Psoas muscle (tissue), 8 donors: ENCODE measurements around the gene ADCY7. TPM values are rescaled to one million over a fixed set of nuclear protein-coding genes. Genes with fewer than 3 reads are reported as not detected.

Experiments
- ATAC-seq, 4 donors: fragments of 200-7000 bp; cut with Tn5 transposase; one replicate each; pipeline ENCODE4 v1.9.1; 2020; ENCODE audit warnings: moderate library complexity in 3 of 4, mild to moderate bottlenecking in 2 of 4
- DNase-seq, 2 donors: peaks; one replicate each; pipeline ENCODE4 v3.0.0-alpha.2; 2020
- H3K27ac ChIP-seq: fragments of 200-600 bp; one replicate; pipeline ENCODE4 v1.8.0; 2022
- H3K27me3 ChIP-seq, 3 donors: fragments of 200-600 bp in 1 of 3; one replicate each; pipeline versions ENCODE4 v1.6.1 to v1.8.0; 2013 to 2022; ENCODE audit warnings: low read length in 2 of 3, mild to moderate bottlenecking in 2 of 3, moderate library complexity in 1 of 3; ENCODE audit not compliant: insufficient read depth in 3 of 3
- H3K36me3 ChIP-seq, 2 donors: fragments of 200-600 bp in 1 of 2; one replicate each; pipeline versions ENCODE4 v1.6.1 to v1.8.0; 2013 to 2022; ENCODE audit warnings: low read depth in 1 of 2, mild to moderate bottlenecking in 1 of 2, moderate library complexity in 1 of 2; ENCODE audit not compliant: insufficient read depth in 1 of 2
- H3K4me1 ChIP-seq: fragments of 200-600 bp; one replicate; pipeline ENCODE4 v1.8.0; 2022
- H3K4me3 ChIP-seq: fragments of 200-600 bp; one replicate; pipeline ENCODE4 v1.8.0; 2022; ENCODE audit warnings: mild to moderate bottlenecking
- H3K9me3 ChIP-seq: fragments of 200-600 bp; one replicate; pipeline ENCODE4 v1.8.0; 2022
- CTCF ChIP-seq: fragments of 200-600 bp; IDR thresholded peaks from one replicate; pipeline ENCODE4 v1.8.0; 2022; ENCODE audit warnings: antibody characterized with exemption
- WGBS, 3 donors: extraction: QIAGEN DNeasy Blood & Tissue Kit; methylation state at CpG; one replicate each; pipeline versions ENCODE4 v1.1.6 to v1.1.7; 2013; 5-methylcytosine and 5-hydroxymethylcytosine counted together
- intact Hi-C, 2 donors: fragments of 100-400 bp; cut with DNase I; formaldehyde crosslinking; loops; one replicate each; pipeline versions ENCODE4 v1.11.0 to v1.14.2; 2022
- polyA plus RNA-seq, 3 donors: library from polyadenylated mRNA; stranded (reverse); fragments of 200-250 nt; gene quantifications; one replicate each; pipeline ENCODE4 v1.2.3, GENCODE V29; 2013
- total RNA-seq, 4 donors: library from RNA; stranded (reverse); fragmentation: NEBNext Ultra II Directional in 2 of 4; extraction: Animal tissue kit (Norgen Biotek cat#: 25700) in 2 of 4; gene quantifications; one replicate each; pipeline versions ENCODE4 v1.2.1 to v1.2.4, GENCODE V29; 2021 to 2023
- donor health status: healthy with polysubstance abuse.
- donor health status: DM: no; HTN: no; CAD: no; lungs with moderate emphysema.
- donor health status: Bipolar disorder and iron deficiency.
- donor health status: healthy.
- donor health status: DM: yes; HTN: yes; CAD: no.
- donor health status: DM: no; HTN: no; CAD: no.
- donor health status: DM: no; HTN: no; CAD: no.
- donor health status: DM: yes; HTN: yes; CAD: no.

ADCY7 gene
- total and polyA plus RNA-seq, 7 donors: 0.34 to 5.5 (median 3.1) TPM

- WGBS, 3 donors: 86 to 96% (median 87%) methylated on average over 2 of the region's 2 CpGs
- ATAC-seq (no peak), DNase-seq (no peak)
- no peaks in the 10 kb centered on the region for H3K36me3 ChIP-seq
- peaks cover 5% of the 10 kb centered on the region for H3K4me1 ChIP-seq
- H3K9me3 ChIP-seq: no peaks in the 10 kb centered on the region
- H3K27ac ChIP-seq: no peak overlapping the region
- no peaks in the 10 kb centered on the region for H3K27me3 ChIP-seq
- H3K4me3 ChIP-seq: no peak overlapping the region
- intact Hi-C loops: loop anchor here in 1 of 2 donors (10.0 kb wide), 1 partner anchor 549 kb away; no protein-coding TSS in a partner anchor
- no peak for TF ChIP-seq CTCF
Measured at GRCh38 chr16:50255538-50255937, 10.8 kb upstream of the ADCY7 start.

DNA sequence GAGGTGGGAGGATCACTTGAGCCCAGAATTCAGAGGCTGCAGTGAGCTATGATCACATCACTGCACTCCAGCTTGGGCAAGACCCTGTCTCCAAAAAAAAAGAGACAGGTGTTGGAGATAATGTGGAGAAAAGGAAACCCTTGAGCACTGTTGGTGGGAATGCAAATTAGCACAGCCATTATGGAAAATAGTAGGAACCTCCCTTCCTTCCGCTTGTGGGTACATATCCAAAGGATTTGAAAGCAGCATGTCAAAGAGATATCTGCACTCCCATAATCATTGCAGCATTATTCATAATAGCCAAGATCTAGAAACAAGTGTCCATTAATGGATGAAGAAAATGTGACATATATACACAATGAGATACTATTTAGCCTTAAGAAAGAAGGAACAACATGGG is 9.7 kb upstream of the ADCY7 start:
- ATAC-seq: no peak
- intact Hi-C loops: loop anchor here in 1 of 2 donors (10.0 kb wide), 1 partner anchor 548 kb away; no protein-coding TSS in a partner anchor
- Histone ChIP-seq H3K4me1 (peaks cover 5% of the 10 kb centered on the region), H3K27me3 (no peaks in the 10 kb centered on the region), H3K27ac (no peak overlapping the region), H3K9me3 (no peaks in the 10 kb centered on the region), H3K4me3 (no peak overlapping the region), H3K36me3 (no peaks in the 10 kb centered on the region)
- no peak for TF ChIP-seq CTCF
- WGBS, 3 donors: 39 to 91% (median 43%) methylated on average over 1 of the region's 1 CpG
- no peak for DNase-seq

GRCh38 chr16:50257876-50258275 is 8.5 kb upstream of the ADCY7 start:
- no peaks in the 10 kb centered on the region for H3K4me1 ChIP-seq
- intact Hi-C loops: loop anchor here in 1 of 2 donors (10.0 kb wide), 1 partner anchor 547 kb away; no protein-coding TSS in a partner anchor
- DNase-seq (no peak), ATAC-seq (no peak)
- WGBS, 3 donors: 86 to 92% (median 88%) methylated on average over 9 of the region's 9 CpGs
- no peaks in the 10 kb centered on the region for H3K36me3 ChIP-seq
- no peak overlapping the region for H3K27ac ChIP-seq
- no peak for TF ChIP-seq CTCF
- H3K27me3 ChIP-seq: no peaks in the 10 kb centered on the region
- H3K9me3 ChIP-seq: no peaks in the 10 kb centered on the region
- no peak overlapping the region for H3K4me3 ChIP-seq

GRCh38 chr16:50259334-50260205 is 6.8 kb upstream of the ADCY7 start:
- 24 to 36% (median 30%) methylated on average over 23 of the region's 23 CpGs for WGBS, 3 donors
- Histone ChIP-seq H3K27me3 (no peaks in the 10 kb centered on the region), H3K36me3 (no peaks in the 10 kb centered on the region), H3K4me3 (no peak overlapping the region), H3K9me3 (no peaks in the 10 kb centered on the region), H3K4me1 (no peaks in the 10 kb centered on the region), H3K27ac (no peak overlapping the region)
- no peak for TF ChIP-seq CTCF
- DNase-seq (peak; percentile 69 to 81), ATAC-seq (peak; percentile 23 to 82 (median 59))
- intact Hi-C loops: loop anchor here in 1 of 2 donors (10.0 kb wide), 1 partner anchor 545 kb away; no protein-coding TSS in a partner anchor
